ENCODE data around the gene FOXRED1.

The FOXRED1 gene

DNA sequence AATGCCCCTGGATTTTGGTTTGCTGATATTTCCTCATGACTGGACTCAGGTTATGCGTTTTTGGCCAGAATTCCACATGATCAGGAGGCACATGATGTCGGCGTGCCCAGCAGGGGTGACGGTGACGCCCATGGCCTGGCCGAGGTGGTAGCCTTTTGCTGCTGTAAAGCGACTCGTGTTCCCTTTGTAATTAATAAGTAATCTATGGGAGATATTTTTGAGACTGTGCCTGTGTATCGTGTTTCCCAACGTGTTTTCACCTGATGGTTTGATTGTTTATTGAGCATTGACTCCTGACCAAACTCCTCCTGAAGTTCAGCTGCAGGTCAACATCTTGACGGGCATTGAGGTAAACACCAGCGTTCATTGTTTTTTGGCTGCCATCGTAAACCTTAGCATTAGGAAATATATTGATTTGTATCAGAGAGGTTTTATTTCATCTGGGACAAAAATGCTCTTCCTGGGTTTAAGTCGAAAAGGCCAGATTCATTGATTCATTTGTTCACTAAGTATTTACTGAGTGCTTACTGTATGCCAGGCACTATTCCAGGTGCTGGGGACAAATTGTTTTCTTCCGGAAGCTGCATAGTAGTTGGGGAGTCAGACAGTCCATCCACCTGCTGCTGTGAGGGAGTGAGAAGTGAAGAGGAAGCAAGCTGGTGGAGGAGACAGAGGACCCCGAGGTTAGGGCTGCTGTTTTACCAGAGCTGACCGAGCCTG lies 58.5 kb downstream of the FOXRED1 start:
- in situ Hi-C loops (cut with HindIII; ENCODE audit: low pct_unique_long_range_greater_than_20kb, low sequenced_read_pairs), result no loop called here
- no peak for DNase-seq (ENCODE audit: low read depth in 1 of 2, low spot score in 1 of 2)
- no peak for TF ChIP-seq JUND (IDR thresholded peaks at IDR 0.05; ENCODE audit: low read depth)

Measured in T47D (cell line).